ENCODE data around the gene B2M. TPM values are rescaled to one million over a fixed set of nuclear protein-coding genes. Genes with fewer than 3 reads are reported as not detected.

The B2M gene
- polyA plus RNA-seq, 1 donor (not counting 4 experiments of a cell fraction or from before 2014, with no cell fraction given): 3,098 TPM

- Histone ChIP-seq H3K9ac (ENCODE audit: control insufficient read depth, extremely low read depth, insufficient read depth, low read length) (no peak overlapping the region), H3K36me3 (ENCODE audit: control insufficient read depth in 2 of 2, extremely low read depth in 1 of 2, insufficient read depth in 2 of 2, low read length in 2 of 2) (no peaks in the 10 kb centered on the region), H3K27ac (ENCODE audit: control insufficient read depth, insufficient read depth, low read length) (no peak overlapping the region), H3K9me3 (ENCODE audit: control insufficient read depth, low read depth, low read length) (no peaks in the 10 kb centered on the region), H3K4me1 (ENCODE audit: control insufficient read depth, extremely low read depth, insufficient read depth, low read length) (no peaks in the 10 kb centered on the region), H3K9me1 (ENCODE audit: control insufficient read depth, extremely low read depth, insufficient read depth, low read length) (no peaks in the 10 kb centered on the region), H4K20me1 (ENCODE audit: control insufficient read depth, extremely low read depth, insufficient read depth, low read length) (no peaks in the 10 kb centered on the region), H3K27me3 (ENCODE audit: control insufficient read depth, extremely low read depth, insufficient read depth, low read length) (no peaks in the 10 kb centered on the region), H3K4me3 (ENCODE audit: control insufficient read depth in 2 of 3, extremely low read depth in 1 of 3, insufficient read depth in 2 of 3, low read depth in 1 of 3, low read length in 3 of 3) (no peak overlapping the region), H3K79me2 (ENCODE audit: control insufficient read depth, insufficient read depth, low read length) (no peaks in the 10 kb centered on the region), H3K4me2 (ENCODE audit: control insufficient read depth, extremely low read depth, insufficient read depth, low read depth, low read length) (no peak overlapping the region), H2AFZ (ENCODE audit: control insufficient read depth, low read length) (no peak overlapping the region)
- TF ChIP-seq EZH2 (IDR thresholded peaks at IDR 0.05; ENCODE audit: low read length): no peak
- no peak for TF ChIP-seq CTCF (optimal IDR thresholded peaks at IDR 0.05 in 1 of 3, IDR thresholded peaks at IDR 0.05 in 1 of 3, conservative IDR thresholded peaks at IDR 0.05 in 1 of 3; ENCODE audit: extremely low read depth in 1 of 3, insufficient read depth in 2 of 3, low read length in 3 of 3)
- FAIRE-seq (no peak), DNase-seq (ENCODE audit: low read depth, low spot score) (no peak)
- dilution Hi-C loops (cut with MboI; ENCODE audit: extremely low pct_ligation_motif_present, low sequenced_read_pairs): no loop called here
Observed at GRCh38 chr15:44695294-44695693, 16.0 kb upstream of the B2M start.

GRCh38 chr15:44697014-44697413 is 14.3 kb upstream of the B2M start:
- no peak overlapping the region for H3K4me2 ChIP-seq (ENCODE audit: control insufficient read depth, extremely low read depth, insufficient read depth, low read depth, low read length)
- H3K4me3 ChIP-seq (ENCODE audit: control insufficient read depth in 2 of 3, extremely low read depth in 1 of 3, insufficient read depth in 2 of 3, low read depth in 1 of 3, low read length in 3 of 3): no peak overlapping the region
- H3K79me2 ChIP-seq (ENCODE audit: control insufficient read depth, insufficient read depth, low read length): no peaks in the 10 kb centered on the region
- H3K9me1 ChIP-seq (ENCODE audit: control insufficient read depth, extremely low read depth, insufficient read depth, low read length): no peaks in the 10 kb centered on the region
- H3K9me3 ChIP-seq (ENCODE audit: control insufficient read depth, low read depth, low read length): no peaks in the 10 kb centered on the region
- H3K9ac ChIP-seq (ENCODE audit: control insufficient read depth, extremely low read depth, insufficient read depth, low read length): no peak overlapping the region
- dilution Hi-C loops (cut with MboI; ENCODE audit: extremely low pct_ligation_motif_present, low sequenced_read_pairs): no loop called here
- no peaks in the 10 kb centered on the region for H4K20me1 ChIP-seq (ENCODE audit: control insufficient read depth, extremely low read depth, insufficient read depth, low read length)
- TF ChIP-seq CTCF (optimal IDR thresholded peaks at IDR 0.05 in 1 of 3, IDR thresholded peaks at IDR 0.05 in 1 of 3, conservative IDR thresholded peaks at IDR 0.05 in 1 of 3; ENCODE audit: extremely low read depth in 1 of 3, insufficient read depth in 2 of 3, low read length in 3 of 3) (no peak), EZH2 (IDR thresholded peaks at IDR 0.05; ENCODE audit: low read length) (no peak)
- H3K27ac ChIP-seq (ENCODE audit: control insufficient read depth, insufficient read depth, low read length): no peak overlapping the region
- no peaks in the 10 kb centered on the region for H3K27me3 ChIP-seq (ENCODE audit: control insufficient read depth, extremely low read depth, insufficient read depth, low read length)
- no peaks in the 10 kb centered on the region for H3K4me1 ChIP-seq (ENCODE audit: control insufficient read depth, extremely low read depth, insufficient read depth, low read length)
- DNase-seq (ENCODE audit: low read depth, low spot score) (no peak), FAIRE-seq (no peak)
- H3K36me3 ChIP-seq (ENCODE audit: control insufficient read depth in 2 of 2, extremely low read depth in 1 of 2, insufficient read depth in 2 of 2, low read length in 2 of 2): no peaks in the 10 kb centered on the region
- no peak overlapping the region for H2AFZ ChIP-seq (ENCODE audit: control insufficient read depth, low read length)

Measured in keratinocyte (primary cell).